Measurements from ENCODE around the gene NXT1. TPM values are rescaled to one million over a fixed set of nuclear protein-coding genes. Genes with fewer than 3 reads are reported as not detected.

The NXT1 gene
- total RNA-seq, 4 donors from 2014 or later: 17.5 to 95.0 (median 33.3) TPM

- TF ChIP-seq, protein P1, sequence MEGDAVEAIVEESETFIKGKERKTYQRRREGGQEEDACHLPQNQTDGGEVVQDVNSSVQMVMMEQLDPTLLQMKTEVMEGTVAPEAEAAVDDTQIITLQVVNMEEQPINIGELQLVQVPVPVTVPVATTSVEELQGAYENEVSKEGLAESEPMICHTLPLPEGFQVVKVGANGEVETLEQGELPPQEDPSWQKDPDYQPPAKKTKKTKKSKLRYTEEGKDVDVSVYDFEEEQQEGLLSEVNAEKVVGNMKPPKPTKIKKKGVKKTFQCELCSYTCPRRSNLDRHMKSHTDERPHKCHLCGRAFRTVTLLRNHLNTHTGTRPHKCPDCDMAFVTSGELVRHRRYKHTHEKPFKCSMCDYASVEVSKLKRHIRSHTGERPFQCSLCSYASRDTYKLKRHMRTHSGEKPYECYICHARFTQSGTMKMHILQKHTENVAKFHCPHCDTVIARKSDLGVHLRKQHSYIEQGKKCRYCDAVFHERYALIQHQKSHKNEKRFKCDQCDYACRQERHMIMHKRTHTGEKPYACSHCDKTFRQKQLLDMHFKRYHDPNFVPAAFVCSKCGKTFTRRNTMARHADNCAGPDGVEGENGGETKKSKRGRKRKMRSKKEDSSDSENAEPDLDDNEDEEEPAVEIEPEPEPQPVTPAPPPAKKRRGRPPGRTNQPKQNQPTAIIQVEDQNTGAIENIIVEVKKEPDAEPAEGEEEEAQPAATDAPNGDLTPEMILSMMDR (IDR thresholded peaks at IDR 0.05): no peak
- ATAC-seq (ENCODE audit: low FRiP score): no peak
- DNase-seq (ENCODE audit: low spot score): no peak
Measured at GRCh38 chr20:23365390-23366165, 15.0 kb downstream of the NXT1 start.

DNA sequence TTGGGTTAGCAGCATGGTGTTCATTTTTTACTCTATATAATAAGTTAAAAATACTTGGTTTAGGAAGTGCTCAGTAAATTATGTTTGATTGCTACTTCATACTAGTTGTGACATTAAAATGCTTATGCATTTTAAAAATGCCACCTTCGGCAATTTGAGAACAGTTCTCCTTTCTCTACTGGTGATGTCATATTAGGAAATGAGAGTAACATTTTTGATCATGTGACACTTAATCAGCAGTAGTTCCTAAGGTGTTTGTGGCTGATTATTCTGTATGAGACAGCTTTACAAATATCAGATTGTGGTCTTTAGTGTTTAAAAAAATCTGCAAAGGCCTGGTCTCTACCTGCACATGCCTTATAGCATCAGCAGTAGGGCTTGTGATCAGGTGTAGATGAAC is 15.8 kb downstream of the NXT1 start:
- no peak for ATAC-seq (ENCODE audit: low FRiP score)
- TF ChIP-seq, protein P1 (IDR thresholded peaks at IDR 0.05): no peak
- no peak for DNase-seq (ENCODE audit: low spot score)

- ATAC-seq (ENCODE audit: low FRiP score): no peak
- no peak for DNase-seq (ENCODE audit: low spot score)
- TF ChIP-seq, protein P1 (IDR thresholded peaks at IDR 0.05): no peak
Measured at GRCh38 chr20:23367770-23368169, 17.2 kb downstream of the NXT1 start.

DNA sequence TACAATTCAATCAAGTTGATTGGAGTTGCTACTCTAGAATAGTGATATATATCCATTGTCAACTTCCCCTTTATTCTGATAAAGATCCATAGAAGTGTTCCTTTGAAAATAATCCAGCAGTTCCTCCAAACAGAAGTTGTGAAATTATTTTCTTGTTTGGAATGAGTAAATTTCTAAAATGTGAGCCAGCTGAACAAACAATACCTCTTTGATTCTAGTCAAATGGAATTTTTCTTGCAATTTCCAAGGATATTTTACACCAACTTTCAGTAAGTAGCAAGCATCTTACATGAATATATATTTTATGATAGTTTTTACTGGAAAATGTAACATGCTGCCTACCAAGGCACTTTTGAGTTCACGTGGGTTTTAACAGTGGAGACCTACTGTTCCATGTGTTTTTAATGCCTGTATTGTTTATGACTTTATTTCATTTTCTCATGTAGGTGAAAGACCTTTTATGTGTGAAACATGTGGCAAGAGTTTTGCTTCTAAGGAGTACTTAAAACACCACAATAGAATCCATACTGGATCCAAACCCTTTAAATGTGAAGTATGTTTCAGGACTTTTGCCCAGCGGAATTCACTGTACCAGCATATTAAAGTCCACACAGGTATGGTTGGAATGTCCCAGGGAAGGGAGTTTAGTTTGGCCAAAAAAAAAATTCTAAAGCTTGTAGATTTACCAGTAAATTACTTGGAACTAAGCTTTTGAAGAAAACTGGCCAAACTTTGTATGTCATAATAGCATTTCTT is 17.9 kb downstream of the NXT1 start:
- DNase-seq (ENCODE audit: low spot score) (no peak), ATAC-seq (ENCODE audit: low FRiP score) (no peak)

GRCh38 chr20:23369072-23369823 is 18.7 kb downstream of the NXT1 start:
- peak; percentile 3 for ATAC-seq (ENCODE audit: low FRiP score)
- DNase-seq (ENCODE audit: low spot score): no peak
- TF ChIP-seq, protein P1 (IDR thresholded peaks at IDR 0.05): no peak

More for the DNA sequence above, 17.9 kb downstream of the NXT1 start:
- TF ChIP-seq, protein P1 (IDR thresholded peaks at IDR 0.05): no peak

DNA sequence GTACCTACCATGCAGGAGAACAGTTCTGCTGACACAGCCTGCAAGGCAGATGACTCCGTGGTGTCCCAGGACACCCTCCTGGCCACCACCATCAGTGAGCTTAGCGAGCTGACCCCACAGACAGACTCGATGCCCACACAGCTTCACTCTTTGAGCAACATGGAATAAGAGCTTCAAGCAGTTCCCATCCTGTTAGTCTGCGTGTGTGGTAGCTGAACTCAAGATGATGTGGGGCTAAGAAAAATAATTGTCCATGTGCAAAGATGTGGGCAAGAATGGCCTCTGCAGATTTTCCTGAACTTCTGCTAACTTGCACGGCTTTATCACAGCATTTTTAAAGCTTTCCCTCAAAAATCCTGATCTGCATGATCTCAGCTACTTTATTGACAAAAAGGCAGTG is 19.7 kb downstream of the NXT1 start:
- DNase-seq (ENCODE audit: low spot score): no peak
- no peak for ATAC-seq (ENCODE audit: low FRiP score)
- TF ChIP-seq, protein P1 (IDR thresholded peaks at IDR 0.05): no peak

Data from omental fat pad (tissue), 4 donors.